ENCODE measurements around the gene CPNE5. TPM values are rescaled to one million over a fixed set of nuclear protein-coding genes. Genes with fewer than 3 reads are reported as not detected.
A peak's percentile ranks its signal among the peaks of the same experiment; 100 is the strongest.

CPNE5 gene
- total RNA-seq, 1 donor from 2014 or later, result 4.0 TPM

- DNase-seq, result no peak
Measured at GRCh38 chr6:36857325-36857724, 18.1 kb upstream of the CPNE5 start.

- DNase-seq, result no peak
Measured at GRCh38 chr6:36856277-36856676, 17.0 kb upstream of the CPNE5 start.

GRCh38 chr6:36855750-36856149 is 16.5 kb upstream of the CPNE5 start:
- DNase-seq, result no peak

DNA sequence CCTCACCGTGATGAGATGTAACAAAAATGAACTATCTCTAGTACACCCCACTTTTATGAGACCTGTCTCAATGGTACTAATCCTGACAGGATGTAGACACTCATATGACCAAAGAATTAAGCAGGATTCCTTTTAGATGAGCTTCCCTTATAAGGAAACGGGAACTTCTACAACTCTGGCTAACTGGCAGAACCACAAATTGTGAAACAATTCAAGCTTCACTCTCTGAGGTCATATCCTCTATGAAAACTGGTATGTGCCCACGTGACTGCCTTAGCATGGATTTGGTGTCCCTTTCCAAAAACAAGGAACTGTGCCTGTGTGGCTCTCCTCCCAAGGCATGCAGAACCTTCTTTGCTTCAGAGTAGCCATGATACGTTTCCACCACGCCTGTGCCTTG is 14.1 kb upstream of the CPNE5 start:
- no peak for DNase-seq

DNA sequence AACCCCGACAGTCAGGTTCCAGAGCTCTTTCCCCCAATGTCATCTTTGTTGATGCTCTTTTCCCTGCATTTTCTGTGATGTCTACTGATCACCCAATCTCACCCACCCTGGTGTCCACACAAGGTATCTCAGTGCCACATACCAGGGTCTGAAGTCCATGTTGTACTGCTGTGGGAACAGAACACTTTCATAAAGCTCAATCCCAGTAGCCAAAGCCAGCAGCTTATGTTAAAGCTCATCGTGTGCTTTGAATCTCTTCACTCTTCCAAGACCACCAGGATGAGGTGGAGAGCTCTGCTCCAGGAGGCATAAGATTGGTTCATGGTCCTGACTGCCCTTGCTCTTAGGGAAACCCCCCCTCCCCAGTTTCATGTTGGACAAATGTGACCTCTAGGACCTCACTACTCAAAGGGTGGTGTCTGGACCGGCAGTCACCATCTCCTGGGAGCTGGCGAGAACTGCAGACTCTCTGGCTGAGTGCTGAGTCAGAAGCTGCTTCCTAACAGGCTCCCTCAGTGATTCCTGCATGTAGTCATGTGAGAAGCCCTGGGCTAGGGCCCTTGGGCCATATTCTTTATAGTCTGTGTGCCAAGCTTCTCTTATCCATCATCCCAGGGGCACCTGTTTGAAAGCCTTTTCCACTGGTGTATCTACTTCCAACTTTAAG is 13.4 kb upstream of the CPNE5 start:
- no peak for DNase-seq

DNA sequence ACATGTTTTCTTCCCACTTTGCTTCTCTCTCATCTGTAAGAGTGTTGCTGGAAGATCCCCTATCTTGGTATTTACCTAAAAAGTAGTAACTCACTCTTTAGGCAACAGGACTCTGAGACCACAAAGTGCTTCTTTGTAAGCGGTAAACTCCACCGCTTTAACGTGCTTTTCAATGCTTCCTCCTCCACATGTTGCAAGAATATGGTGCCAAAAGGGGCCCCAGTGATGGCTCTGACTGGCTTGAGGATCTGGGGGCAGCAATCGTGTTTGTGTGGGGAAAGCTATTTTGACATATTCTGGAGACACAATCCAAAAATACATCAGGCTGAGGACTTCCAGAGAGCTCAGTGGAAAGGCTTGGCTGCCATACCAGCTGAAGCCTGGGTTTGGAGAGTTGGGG is 12.4 kb upstream of the CPNE5 start:
- DNase-seq, result no peak

GRCh38 chr6:36851149-36851614 is 11.9 kb upstream of the CPNE5 start:
- peak; percentile 50 for DNase-seq

DNA sequence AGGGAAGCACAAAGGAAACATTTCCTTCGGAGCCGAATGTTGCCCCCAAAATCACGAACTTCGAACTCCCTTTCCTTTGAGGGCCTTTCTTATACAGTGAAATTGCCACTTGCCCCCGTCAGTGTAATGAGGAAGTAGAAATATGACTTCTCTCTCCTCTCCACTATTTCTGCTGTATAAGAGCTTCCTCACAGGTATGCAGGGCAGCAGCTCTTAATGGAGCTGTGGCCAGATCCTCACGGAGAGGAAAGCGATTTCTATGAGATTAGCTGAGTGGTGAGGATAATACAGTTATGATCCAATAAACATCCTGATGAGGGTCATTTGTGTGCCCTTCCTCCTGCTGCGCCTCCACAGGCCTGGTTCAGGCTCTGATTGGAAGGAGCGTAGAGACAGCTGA is 10.8 kb upstream of the CPNE5 start:
- DNase-seq, result no peak

DNA sequence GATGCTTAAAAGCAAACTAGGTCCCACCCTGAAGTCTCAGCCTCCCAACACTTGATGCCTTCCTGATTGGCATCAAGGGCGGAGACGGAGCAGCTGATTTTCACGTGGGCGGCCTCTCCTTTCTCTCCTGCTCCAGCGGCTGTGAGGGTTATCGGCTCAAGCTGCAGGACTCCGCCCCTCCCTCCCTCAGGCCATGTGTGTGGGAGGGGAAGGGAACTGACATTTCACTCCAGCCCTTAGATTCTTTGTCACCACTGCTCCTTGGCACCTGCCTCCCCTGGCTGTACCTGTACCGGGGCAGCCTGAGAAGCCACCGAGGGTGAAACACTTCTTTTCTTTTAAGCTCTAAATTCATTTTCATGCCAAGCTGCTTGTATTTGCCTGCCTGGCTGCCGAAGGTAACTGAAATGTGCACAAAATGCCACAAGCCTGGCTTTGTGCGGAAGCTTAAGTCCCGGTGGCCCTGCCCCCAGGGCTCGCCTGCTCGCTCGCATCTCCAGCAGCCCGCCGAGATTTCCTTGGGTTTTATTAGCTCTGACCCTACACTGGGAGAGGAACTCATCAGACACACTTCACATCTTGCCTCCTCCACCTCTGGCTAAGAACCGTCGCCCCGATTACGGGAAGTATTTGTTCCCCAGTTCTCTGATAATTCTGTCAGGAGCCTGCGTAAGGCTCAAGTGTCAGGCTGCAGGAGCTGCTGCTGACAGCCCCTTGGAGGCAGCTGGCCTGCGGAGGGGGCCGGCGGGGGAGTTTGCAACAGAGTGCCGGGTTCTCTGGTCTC is 9.6 kb upstream of the CPNE5 start:
- DNase-seq, result no peak

GRCh38 chr6:36847991-36848390 is 8.7 kb upstream of the CPNE5 start:
- no peak for DNase-seq

DNA sequence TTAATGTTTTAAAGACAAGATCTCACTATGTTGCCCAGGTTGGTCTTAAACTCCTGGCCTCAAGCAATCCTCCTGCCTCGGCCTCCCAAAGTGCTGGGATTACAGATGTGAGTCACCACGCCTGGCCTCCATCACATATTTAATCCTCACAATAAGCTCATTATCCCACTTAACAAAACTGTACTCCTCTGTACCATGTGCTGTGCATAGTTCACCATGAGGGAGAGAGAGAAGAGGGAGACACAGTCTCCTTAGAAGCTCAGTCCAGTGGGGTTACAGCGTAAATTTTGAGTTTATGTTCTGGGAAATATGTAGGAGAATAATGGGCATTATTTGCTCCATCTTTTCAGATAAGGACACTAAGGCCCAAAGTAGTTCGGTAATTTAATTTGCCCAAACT is 7.9 kb upstream of the CPNE5 start:
- no peak for DNase-seq

DNA sequence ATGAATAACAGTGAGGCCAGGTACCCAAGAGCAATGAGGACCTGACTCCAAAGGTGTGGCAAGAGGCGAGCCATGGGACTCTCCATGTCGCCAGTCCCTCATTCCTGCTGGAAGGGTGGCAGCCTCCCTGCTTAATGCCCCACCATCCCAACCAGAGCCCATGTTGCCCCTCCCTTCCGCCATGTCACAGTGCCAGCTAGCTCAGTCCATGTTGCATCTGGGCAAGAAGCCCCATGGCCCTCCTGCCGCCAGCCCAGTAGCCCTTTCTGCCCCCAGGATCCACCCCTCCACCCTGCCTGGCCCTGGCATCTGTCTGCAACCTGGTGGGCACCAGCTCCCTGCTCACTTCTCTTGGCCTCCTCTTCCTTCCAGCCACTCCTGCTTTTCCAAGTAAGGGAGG is 6.0 kb upstream of the CPNE5 start:
- DNase-seq, result no peak

GRCh38 chr6:36844232-36845170 is 5.3 kb upstream of the CPNE5 start:
- no peak for DNase-seq

GRCh38 chr6:36843170-36843569 is 3.9 kb upstream of the CPNE5 start:
- no peak for DNase-seq

GRCh38 chr6:36841756-36842155 is 2.5 kb upstream of the CPNE5 start:
- no peak for DNase-seq

DNA sequence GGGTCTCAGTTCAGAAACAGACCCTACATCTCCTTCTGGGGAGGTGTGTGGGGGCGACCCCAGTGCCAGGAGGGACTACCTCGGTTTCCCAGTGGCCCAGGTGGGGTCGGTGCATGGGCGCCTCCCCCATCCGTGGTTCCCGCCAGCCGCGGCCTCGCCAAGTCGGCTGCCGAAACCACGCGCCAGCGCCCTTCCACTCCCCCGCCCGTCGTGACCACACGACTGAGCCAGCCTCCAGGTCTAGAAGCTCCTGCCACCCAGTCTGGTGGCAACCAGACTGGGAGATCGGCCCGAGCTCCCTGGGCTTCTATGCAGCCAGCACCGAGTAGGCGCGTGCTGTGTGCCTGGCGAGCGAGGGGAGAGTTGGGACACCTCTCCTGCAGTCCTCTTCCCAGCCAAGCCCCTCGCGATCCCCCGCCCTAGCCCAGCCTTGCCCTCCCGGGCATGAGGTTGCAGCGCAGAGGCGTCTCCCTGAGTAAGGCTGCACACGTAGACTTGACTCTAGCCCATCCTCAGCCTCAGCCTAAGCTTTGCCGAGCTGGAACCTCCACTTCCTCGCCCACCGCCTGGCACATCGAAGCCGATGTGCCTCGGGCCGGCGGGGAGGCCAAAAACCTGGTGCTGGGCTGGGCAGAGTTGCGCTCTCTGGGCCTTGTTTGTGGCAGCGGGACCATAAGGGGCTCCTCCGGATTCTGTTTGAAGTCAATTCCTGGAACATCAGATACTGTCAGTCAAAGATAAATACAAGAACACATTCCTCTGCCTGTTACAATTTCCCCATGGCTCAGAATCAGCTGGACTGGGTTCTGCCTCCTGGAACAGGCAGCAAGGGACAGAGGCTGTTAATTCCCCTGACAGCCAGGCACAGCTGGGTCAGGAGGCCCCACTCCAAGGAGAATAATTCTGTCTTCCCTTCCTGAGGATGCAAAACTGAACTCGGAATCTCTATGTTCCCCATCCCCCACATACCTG is 1.5 kb upstream of the CPNE5 start:
- DNase-seq, result no peak

DNA sequence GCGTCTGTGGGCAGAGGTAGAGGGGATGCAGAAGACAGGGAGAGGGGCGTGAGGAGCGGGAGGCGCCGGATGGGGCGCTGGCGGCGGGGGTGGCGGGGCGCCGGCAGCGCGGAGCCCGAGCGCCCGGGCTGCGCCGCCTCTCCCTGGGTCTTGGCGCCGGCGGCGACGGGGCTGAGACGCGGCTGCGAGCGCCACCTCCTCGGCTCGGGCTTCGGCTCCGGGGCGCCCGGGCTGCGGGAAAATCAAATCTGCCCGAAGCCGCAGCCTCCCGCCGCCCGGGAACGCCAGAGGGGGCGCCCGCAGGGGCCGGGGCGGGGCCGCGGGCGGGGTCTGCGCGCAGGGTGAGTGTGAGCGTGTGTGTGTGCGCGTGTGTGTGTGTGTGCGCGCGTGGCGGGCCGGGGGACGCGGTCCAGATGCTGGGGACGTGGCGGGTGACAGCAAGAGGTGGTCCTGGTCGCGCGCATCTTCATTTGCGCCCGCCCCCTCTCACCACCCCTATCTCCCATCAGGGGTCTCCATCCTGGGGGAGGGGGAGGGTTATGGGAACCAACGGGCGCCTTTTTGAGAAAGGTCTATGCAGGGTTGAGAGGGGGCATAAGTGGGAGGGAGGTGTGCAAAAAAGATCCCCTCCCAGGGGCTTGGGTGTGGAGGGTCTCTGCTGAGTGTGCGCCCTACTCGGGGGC is 646 bp upstream of the CPNE5 start:
- no peak for DNase-seq

- DNase-seq, result no peak
Measured at GRCh38 chr6:36837686-36838085, 1.6 kb downstream of the CPNE5 start.

GRCh38 chr6:36837022-36837339 is 2.3 kb downstream of the CPNE5 start:
- DNase-seq, result no peak

DNA sequence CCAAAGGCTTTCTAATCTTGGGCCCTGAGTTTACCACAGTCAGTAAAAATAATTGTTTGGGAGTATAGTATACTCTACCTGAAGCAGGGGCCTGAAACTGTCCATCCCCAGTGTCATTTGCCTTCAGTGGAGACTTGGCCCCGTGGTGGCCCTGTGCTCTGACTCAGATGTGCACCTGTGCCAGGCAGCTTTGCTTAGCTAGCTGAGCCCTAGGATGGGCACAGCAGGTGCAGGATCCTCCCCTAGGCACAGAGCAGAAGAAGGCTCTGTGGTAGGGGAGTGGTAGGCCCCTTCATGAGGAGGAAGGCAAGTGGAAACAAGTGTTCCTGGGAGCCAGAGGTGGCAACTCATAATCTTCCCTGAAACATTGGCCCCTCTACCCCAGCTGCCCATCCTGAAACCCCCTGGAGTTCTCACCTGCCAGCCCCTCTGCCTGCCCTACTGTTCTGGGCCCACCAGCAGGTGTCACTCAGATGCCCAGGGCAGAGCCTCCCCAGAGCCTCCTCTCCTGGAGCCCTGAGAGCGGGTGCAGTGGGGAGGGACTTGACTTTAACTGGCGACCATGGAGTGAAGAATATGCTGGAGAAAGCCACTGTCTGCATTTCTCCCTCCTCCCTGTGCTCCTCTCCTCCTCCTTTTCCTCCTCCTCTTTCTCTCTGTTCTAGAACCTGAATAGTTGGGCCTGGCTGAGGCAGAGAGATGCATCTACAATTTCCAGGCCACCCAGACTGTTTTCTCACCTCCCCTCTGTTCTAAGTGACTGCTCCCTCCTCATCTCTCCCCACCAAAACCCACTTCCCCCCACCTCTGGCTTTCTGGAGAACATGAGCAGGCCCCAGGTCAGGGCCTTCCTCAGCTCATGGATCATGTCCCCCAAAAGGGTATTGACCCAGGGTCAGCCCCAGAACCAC is 2.9 kb downstream of the CPNE5 start:
- DNase-seq, result no peak
